PC-9 (cell line): Measurements from ENCODE around the gene ACP4. TPM values are rescaled to one million over a fixed set of nuclear protein-coding genes. Genes with fewer than 3 reads are reported as not detected.
A peak's percentile ranks its signal among the peaks of the same experiment; 100 is the strongest.

Source experiments
- BruUV-seq: library from RNA; stranded (reverse); fragments of 400-500 nt; replicated peaks from 2 replicates; lab custom pipeline; 2021; lab: Mats Ljungman, UMichigan
- CTCF ChIA-PET: fragments of 300-600 bp; sonication (Branson Sonifier 250); formaldehyde crosslinking; loops from one replicate; lab custom pipeline; 2022; ENCODE audit warnings: antibody characterized with exemption; lab: Charles Lee
- POLR2A ChIA-PET: fragments of 300-600 bp; sonication (Branson Sonifier 250); formaldehyde crosslinking; loops from one replicate; lab custom pipeline; 2022; ENCODE audit warnings: antibody characterized with exemption; ENCODE audit not compliant: unreplicated experiment; lab: Charles Lee
- DNase-seq, 2 experiments: peaks; one replicate each; pipeline versions ENCODE4 v3.0.0 to v3.0.0-alpha.2; 2015 to 2022; ENCODE audit warnings: mixed read lengths in 1 of 2
- H2AFZ ChIP-seq: fragments of 200-600 bp; sonication (generic); 2 replicates; pipeline ENCODE4 v1.8.1; 2017; ENCODE audit warnings: antibody characterized with exemption
- H3F3A ChIP-seq: fragments of 200-600 bp; sonication (generic); 2 replicates; pipeline ENCODE4 v1.8.1; 2017; ENCODE audit warnings: antibody characterized with exemption, mild to moderate bottlenecking, low read depth; ENCODE audit not compliant: insufficient read depth
- H3K27ac ChIP-seq: fragments of 200-600 bp; sonication (generic); 2 replicates; pipeline ENCODE4 v1.6.1; 2016; ENCODE audit warnings: mixed run types
- H3K27me3 ChIP-seq: fragments of 200-600 bp; sonication (generic); 2 replicates; pipeline ENCODE4 v1.6.1; 2016; ENCODE audit warnings: low read depth, mixed run types; ENCODE audit not compliant: insufficient read depth
- H3K36me3 ChIP-seq: fragments of 200-600 bp; sonication (generic); 2 replicates; pipeline ENCODE4 v1.6.1; 2016; ENCODE audit warnings: low read depth, mixed run types
- H3K4me1 ChIP-seq: fragments of 200-600 bp; sonication (generic); replicated peaks from 2 replicates; pipeline ENCODE4 v1.6.1; 2016; ENCODE audit warnings: mixed run types; ENCODE audit not compliant: insufficient read depth
- H3K4me2 ChIP-seq: fragments of 200-600 bp; sonication (generic); 2 replicates; pipeline ENCODE4 v1.6.1; 2017; ENCODE audit warnings: mixed run types
- H3K4me3 ChIP-seq: fragments of 200-600 bp; sonication (generic); 2 replicates; pipeline ENCODE4 v1.6.1; 2016; ENCODE audit warnings: mixed run types
- H3K79me2 ChIP-seq: fragments of 200-600 bp; sonication (generic); 2 replicates; pipeline ENCODE4 v1.6.1; 2017; ENCODE audit warnings: low read depth, mixed run types
- H3K9me2 ChIP-seq: fragments of 200-600 bp; sonication (generic); 2 replicates; pipeline ENCODE4 v1.8.1; 2017; ENCODE audit warnings: mild to moderate bottlenecking; ENCODE audit not compliant: insufficient read depth
- H3K9me3 ChIP-seq: fragments of 200-600 bp; sonication (generic); 2 replicates; pipeline ENCODE4 v1.8.1; 2016; ENCODE audit warnings: low read depth; ENCODE audit not compliant: insufficient read depth
- H4K20me1 ChIP-seq: fragments of 200-600 bp; sonication (generic); 2 replicates; pipeline ENCODE4 v1.8.1; 2017; ENCODE audit not compliant: insufficient read depth
- CTCF ChIP-seq: fragments of 200-600 bp; sonication (generic); conservative IDR thresholded peaks from 2 replicates; pipeline ENCODE4 v1.6.1; 2017; ENCODE audit warnings: mixed run types, antibody characterized with exemption, mild to moderate bottlenecking, moderate library complexity
- EZH2 ChIP-seq: fragments of 200-600 bp; sonication (generic); IDR thresholded peaks from 2 replicates; pipeline ENCODE4 v1.8.0; 2017; ENCODE audit warnings: antibody characterized with exemption, low read depth
- intact Hi-C: fragments of 100-400 bp; cut with micrococcal nuclease; formaldehyde crosslinking; loops from one replicate; pipeline ENCODE4 v1.10.0; 2022; ENCODE audit not compliant: unreplicated experiment
- total RNA-seq: library from RNA; stranded (reverse); gene quantifications from 2 replicates; pipeline ENCODE4 v1.2.3, GENCODE V29; 2021

ACP4 gene
- total RNA-seq, 1 experiment from 2014 or later = not detected

- ChIA-PET POLR2A (no interaction called here), CTCF (interaction anchor here (0.6 kb wide), 1 partner anchor 211 kb away, joined by 3 read pairs; no protein-coding TSS in a partner anchor)
- Histone ChIP-seq H3K79me2 (no peaks in the 10 kb centered on the region), H2AFZ (no peak overlapping the region), H3K9me2 (no peaks in the 10 kb centered on the region), H3K4me2 (no peak overlapping the region), H3F3A (peaks cover 41% of the 10 kb centered on the region), H3K4me1 (no peaks in the 10 kb centered on the region), H4K20me1 (peaks cover 18% of the 10 kb centered on the region), H3K4me3 (no peak overlapping the region), H3K27me3 (peaks cover 8% of the 10 kb centered on the region; the same call in 1 of the 2 replicates), H3K9me3 (no peaks in the 10 kb centered on the region), H3K36me3 (no peaks in the 10 kb centered on the region), H3K27ac (no peak overlapping the region)
- BruUV-seq = no TSS peak
- intact Hi-C loops = loop anchor here (5.0 kb wide), 1 partner anchor 131 kb away; no protein-coding TSS in a partner anchor
- no peak for TF ChIP-seq CTCF
- TF ChIP-seq EZH2 = no peak
- DNase-seq = no peak
Measured at GRCh38 chr19:50791594-50792271, 1.5 kb downstream of the ACP4 start.

DNA sequence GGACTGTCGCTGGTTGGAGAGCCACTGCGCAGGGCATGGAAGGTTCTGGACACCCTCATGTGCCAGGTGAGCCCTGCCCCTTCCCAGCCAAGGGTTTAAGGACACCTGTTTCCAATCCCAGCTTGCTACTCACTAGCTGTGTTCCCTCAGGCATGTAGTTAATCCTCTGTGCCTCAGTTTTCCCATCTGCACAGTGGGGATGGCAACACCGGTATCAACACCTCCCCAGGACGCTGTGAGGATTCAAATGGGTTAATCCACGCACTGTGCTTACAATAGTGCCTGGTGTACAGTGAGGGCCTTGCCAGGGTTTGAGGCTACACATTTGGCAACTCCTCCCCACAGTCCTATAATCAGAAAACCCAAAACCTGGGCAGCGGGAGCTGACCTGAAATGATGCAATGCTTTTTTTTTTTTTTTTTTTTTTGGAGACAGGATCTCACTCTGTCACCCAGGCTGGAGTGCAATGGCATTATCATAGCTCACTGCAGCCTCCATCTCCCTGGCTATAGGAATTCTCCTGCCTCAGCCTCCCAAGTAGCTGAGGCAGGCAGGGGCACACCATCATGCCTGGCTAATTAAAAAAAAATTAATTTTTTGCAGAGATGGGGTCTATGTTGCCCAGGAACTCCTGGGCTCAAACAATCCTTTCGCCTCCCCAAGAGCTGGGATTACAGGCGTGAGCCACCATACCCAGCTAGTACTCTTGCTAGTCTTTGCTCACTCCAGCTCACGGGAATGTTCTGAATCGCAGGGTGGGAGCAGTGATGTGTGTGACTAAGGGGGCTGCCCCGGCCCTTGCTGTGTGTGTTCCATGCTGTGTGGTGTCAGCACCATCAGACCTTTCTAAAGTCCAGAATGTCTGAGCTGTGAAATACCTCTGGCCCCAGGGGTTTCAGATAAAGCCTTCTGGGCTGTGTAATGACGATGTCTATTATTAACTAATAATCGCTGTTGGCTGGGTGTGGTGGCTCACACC lies 2.3 kb downstream of the ACP4 start:
- 0 out of 2 replicates have a peak, but pooled peaks cover 1% of the 10 kb centered on the region for H3K36me3 ChIP-seq
- H2AFZ ChIP-seq = no peak overlapping the region
- H3K9me2 ChIP-seq = no peaks in the 10 kb centered on the region
- H3F3A ChIP-seq = peaks cover 49% of the 10 kb centered on the region
- intact Hi-C loops = loop anchor here (5.0 kb wide), 1 partner anchor 130 kb away; no protein-coding TSS in a partner anchor
- H3K79me2 ChIP-seq = no peaks in the 10 kb centered on the region
- TF ChIP-seq EZH2 (no peak), CTCF (no peak)
- no peak for DNase-seq
- peaks cover 27% of the 10 kb centered on the region for H4K20me1 ChIP-seq
- BruUV-seq = no TSS peak
- H3K4me1 ChIP-seq = no peaks in the 10 kb centered on the region
- H3K27me3 ChIP-seq = peaks cover 7% of the 10 kb centered on the region; the same call in 1 of the 2 replicates
- no peak overlapping the region for H3K4me2 ChIP-seq
- H3K4me3 ChIP-seq = no peak overlapping the region
- H3K27ac ChIP-seq = no peak overlapping the region
- no peaks in the 10 kb centered on the region for H3K9me3 ChIP-seq
- CTCF ChIA-PET = interaction anchor here (0.6 kb wide), 2 partner anchors 210 to 327 kb away, joined by 3 to 20 read pairs; no protein-coding TSS in a partner anchor
- POLR2A ChIA-PET = interaction anchor here (0.6 kb wide), 1 partner anchor 12 kb away, joined by 16 read pairs; no protein-coding TSS in a partner anchor

- POLR2A ChIA-PET = interaction anchor here (0.5 kb wide), 1 partner anchor 235 kb away, joined by 6 read pairs; no protein-coding TSS in a partner anchor
- CTCF ChIA-PET = no interaction called here
- Histone ChIP-seq H3K27me3 (no peaks in the 10 kb centered on the region), H4K20me1 (peaks cover 37% of the 10 kb centered on the region), H3K4me2 (no peak overlapping the region), H3K9me2 (no peaks in the 10 kb centered on the region), H3K79me2 (no peaks in the 10 kb centered on the region), H3K36me3 (0 out of 2 replicates have a peak, but pooled peaks cover 12% of the 10 kb centered on the region), H3K4me1 (no peaks in the 10 kb centered on the region), H3K4me3 (no peak overlapping the region), H2AFZ (no peak overlapping the region), H3K27ac (no peak overlapping the region), H3K9me3 (no peaks in the 10 kb centered on the region), H3F3A (peaks cover 60% of the 10 kb centered on the region)
- TF ChIP-seq EZH2 = no peak
- no peak for TF ChIP-seq CTCF
- intact Hi-C loops = loop anchor here (5.0 kb wide), 1 partner anchor 129 kb away; no protein-coding TSS in a partner anchor
- DNase-seq = no peak
- TSS peak; percentile 5 for BruUV-seq
Measured at GRCh38 chr19:50793558-50794065, 3.4 kb downstream of the ACP4 start.
